ENCODE results near the gene CRYBG3.

Gene CRYBG3

GRCh38 chr3:97839944-97840343 is 18.1 kb downstream of the CRYBG3 start:
- FAIRE-seq, result no peak

GRCh38 chr3:97841304-97841703 is 19.5 kb downstream of the CRYBG3 start:
- FAIRE-seq, result no peak

- no peak for FAIRE-seq
Measured at GRCh38 chr3:97841956-97842355, 20.1 kb downstream of the CRYBG3 start.

DNA sequence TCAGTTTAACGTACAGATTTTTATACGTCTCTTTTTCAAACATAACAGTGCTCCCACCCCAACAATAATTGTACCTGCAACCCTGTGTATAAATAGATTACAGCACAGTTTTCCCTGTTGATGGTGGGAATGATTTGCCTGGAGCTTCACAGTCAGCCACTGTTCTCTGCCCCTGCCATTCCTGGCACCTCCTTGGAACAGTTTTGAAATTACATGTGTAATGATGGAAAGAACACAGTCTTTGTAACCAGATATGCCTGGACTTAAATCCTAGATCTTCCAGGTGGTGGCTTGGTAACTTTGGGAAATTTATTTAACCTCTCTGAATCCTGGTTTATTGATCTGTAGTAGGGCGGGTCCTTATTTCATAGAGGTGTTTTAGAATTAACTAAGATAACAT is 27.0 kb downstream of the CRYBG3 start:
- FAIRE-seq, result no peak

- FAIRE-seq, result no peak
Measured at GRCh38 chr3:97857401-97857800, 35.6 kb downstream of the CRYBG3 start.

GRCh38 chr3:97860364-97860763 is 38.6 kb downstream of the CRYBG3 start:
- FAIRE-seq, result no peak

GRCh38 chr3:97862582-97862981 is 40.8 kb downstream of the CRYBG3 start:
- no peak for FAIRE-seq

DNA sequence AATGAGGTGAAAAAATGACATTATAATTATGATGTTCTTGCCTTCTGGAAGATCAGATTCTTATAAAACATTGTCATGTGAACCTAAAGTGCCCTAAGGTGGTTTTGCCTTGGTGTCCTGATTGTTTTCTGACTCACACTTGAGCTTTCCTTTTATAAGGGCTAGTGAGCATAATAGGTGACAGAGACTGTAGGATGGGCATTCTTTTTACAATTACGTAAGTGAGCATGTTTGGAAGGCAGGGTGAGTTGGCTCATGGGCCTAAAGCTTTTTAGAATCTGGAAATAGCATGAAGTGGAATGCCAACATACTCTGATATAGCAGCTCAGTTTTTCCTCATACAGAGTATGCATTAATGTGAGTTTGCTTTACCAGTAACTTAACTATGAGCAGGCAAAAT is 41.2 kb downstream of the CRYBG3 start:
- no peak for FAIRE-seq

DNA sequence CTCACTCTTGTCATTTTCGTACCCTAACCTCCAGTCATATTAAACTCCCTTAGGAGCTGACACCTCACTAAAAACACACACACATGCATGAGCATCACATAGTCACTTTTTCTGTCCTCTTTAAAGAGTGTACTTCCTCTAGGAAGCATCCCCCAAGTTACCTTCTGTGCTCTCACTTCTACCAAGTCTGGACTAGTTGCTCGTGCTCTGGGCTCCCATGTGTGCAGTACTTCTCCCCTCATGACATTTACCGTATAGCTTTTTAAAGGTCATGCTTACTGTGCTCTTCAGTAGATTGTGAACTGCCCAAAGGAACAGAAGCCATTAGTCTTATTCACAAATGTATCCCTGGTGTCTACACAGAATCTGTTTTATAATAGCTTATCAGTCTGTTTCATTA is 42.0 kb downstream of the CRYBG3 start:
- FAIRE-seq, result no peak

DNA sequence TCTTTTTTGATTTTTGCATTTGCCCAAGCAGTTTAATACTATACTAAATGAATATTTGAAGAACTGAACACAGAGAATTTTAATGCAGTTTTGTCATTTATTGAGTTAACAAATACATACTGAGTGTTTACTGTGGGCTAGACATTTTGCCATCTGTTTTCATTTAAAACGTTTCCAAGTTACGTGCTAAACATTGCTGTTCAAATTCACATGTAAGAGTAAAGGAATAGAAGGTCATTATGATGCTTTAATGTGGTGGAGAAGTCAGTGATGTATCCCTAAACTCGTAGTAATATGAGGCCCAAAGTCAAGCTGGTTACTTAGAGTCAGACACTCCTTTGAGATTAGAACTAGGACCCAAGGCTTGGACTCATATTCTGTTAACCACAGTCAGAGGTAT is 49.4 kb downstream of the CRYBG3 start:
- no peak for FAIRE-seq

DNA sequence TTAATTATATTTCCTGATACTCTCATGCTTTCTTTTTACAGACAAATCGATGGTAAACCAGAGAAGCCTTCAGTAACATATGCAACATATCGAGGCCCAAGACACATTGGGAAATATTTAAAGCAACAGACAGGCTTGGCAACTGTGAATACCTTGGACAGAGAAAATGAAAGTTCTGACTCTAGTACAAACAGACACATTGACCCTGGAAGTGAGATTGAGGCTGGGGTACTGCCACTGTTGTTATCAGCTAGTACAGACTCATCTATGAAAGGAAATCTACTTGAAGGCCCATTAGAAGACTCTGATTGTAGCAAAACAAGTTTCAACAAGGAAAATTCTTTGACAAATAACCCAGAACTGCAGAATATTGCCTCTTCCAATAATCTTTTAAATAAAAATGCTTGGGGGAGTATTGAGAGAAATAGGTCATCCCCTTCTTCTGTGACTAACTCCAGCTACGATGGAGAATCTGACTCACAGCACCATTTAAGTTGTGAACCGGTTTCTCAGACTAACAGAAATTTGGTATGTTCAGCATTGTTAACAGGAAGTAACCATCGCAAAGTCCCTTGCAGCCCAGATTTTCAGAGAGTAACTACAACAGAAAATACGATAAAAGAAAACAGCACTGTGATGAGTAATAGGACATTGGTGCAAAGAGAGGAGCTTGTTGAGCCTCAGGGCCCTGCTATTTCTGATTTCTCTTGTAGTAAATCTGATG is 50.2 kb downstream of the CRYBG3 start:
- no peak for FAIRE-seq

DNA sequence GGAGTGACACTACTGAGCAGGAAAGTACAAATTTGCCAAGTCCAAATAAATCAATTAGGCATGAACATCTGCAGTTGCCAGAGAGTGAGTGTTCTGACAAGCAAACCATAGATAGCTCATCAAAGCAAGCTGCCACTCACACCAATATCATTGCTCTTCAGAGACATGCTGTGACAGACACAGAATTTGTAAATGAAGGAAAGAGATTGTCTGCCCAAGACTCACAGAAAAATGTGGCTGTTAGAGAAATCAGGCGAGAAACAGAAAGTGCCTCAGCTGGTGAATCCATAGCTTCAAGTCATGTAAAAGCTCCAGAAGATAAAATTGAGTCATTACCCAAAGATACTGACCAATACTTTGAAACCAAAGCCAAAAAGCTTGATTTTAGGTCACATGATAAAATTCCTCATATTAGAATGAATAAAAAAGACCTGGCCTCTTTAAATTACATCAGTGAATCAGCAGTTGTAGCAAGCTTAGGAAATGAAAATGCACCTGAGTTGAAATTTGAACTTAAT is 50.8 kb downstream of the CRYBG3 start:
- FAIRE-seq, result no peak

DNA sequence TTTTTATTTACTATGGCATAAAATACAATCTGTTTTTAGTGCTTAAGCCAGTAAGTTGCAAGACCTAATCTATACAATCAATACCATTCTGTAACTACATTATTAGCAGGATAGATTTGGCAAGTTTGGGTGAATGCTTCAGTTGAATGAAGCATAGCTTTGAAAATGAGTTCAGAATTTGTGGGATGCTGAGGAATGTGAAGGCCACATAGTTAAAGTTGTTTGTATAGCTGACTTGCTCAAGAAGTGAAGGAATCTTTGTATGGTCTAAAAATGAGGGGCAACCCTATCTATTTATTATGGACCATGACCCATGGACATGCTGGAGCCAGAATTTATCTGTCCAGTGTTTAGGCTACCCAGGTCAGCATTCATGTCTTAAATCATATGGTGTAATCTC is 58.5 kb downstream of the CRYBG3 start:
- FAIRE-seq, result no peak

GRCh38 chr3:97882975-97883598 is 61.3 kb downstream of the CRYBG3 start:
- FAIRE-seq, result no peak

DNA sequence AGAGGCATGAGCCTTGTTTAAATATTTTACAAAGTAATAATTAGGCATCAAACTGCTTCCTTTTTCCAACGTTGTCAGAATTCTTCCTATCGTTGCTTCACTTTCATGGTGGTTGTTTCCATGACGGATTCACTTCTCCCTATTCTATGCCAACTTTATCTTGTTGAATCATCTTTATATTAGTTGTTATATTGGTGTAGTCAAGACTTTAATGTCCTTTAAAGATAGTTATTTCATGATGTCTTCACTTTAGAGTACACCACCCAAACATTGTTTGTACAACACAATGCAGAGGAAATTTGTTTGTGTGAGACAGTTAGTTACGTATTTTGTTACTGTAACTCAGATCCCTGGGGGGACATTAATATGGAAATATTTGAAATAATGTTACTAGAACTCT is 61.9 kb downstream of the CRYBG3 start:
- no peak for FAIRE-seq

DNA sequence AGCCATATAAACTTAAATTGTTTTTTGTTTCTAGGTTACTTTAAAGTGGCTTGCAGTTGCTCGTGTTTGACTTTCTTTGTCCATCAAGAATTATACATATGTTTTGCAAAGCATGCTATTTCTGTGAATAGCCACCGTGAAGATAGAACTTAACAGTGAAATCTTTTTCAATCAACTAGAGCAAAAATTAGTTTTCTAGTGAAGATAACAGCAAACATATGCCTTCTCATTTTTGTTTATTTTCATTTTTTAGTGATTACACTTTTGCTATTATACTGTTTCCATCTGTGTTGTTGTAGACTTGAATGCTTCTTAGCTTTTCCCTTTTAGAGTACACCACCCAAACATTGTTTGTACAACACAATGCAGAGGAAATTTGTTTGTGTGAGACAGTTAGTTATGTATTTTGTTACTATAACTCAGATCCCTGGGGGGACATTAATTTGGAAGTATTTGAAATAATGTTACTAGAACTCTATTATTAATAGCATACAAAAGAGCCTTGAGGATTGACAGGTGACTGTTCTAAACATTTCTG is 62.8 kb downstream of the CRYBG3 start:
- no peak for FAIRE-seq

DNA sequence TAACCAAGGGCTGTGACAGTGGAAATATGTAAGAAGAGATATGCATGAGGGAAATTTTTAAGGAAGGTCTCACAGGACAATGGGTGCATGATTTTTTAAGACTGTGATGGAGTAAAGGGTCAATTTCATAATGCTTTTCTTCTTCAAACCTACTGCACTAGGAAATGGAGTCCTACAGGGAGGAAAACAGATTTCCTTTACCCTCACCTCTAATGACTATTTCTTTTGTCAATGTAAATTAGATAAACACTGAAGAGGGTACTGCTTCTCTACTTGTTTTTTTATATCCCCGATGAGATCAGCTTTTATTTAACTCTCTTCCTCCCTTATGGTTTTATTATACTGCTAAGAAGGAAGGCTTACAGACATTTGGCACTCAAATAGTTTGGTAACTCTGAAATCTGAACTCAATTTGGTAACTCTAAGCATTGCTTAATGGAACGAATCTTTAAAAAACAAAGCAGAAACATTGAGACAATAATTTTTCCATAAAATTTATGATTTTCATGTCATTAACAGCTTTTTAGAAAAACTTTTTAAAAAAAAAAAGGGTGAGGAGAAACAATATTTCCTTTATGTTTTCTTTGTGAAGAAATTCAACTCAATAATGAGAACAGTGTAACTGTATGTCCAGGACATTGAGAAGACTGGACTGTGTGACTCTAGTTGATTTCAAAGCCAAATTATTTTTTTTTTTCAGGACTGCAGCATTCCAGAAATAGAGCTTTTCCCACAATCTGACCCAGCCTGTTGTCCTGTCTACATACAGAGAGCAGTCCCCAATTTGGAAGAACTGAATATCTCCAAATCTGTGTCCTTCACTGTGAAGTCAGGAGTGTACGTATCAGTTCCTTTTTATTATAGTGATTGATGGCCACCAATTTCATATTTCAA is 64.4 kb downstream of the CRYBG3 start:
- no peak for FAIRE-seq

GRCh38 chr3:97889814-97890213 is 68.0 kb downstream of the CRYBG3 start:
- FAIRE-seq, result no peak

GRCh38 chr3:97892852-97893251 is 71.0 kb downstream of the CRYBG3 start:
- FAIRE-seq, result no peak

DNA sequence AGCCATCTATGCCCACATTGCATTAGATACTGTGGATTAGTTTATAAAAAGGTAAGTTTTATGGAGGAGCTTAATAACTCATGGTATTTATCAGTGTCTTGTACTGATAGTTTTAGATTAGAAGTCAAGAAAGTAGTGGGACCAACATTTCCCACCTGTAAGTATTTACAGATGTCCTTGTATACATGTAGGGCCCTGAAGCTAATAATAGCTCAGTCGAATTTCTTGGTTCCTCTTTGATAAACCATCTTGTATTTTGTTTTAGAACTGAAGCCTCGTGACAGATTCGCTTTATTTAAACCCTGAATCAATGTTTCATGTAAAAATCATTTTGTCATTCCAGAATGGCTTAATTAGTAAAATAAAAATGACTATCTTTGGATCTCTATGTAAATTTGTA is 73.4 kb downstream of the CRYBG3 start:
- no peak for FAIRE-seq

DNA sequence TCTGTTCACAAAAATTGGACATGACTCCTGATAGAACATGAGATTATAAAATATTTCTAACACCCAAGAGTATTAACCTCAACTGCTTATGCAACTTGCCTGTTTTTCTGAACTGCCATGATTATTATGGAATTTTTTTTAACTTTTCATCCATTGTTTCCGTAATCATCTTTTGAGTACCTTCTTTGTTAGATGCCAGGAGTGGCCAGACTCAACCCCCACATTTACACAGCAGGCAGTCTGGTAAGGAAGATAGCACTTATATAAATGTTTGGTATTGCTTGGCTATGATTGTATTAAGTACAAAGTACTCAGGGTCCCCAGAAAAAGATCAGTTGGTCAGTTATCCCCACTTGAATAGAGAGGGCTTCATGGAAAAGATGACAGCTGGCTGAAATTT is 74.3 kb downstream of the CRYBG3 start:
- no peak for FAIRE-seq

DNA sequence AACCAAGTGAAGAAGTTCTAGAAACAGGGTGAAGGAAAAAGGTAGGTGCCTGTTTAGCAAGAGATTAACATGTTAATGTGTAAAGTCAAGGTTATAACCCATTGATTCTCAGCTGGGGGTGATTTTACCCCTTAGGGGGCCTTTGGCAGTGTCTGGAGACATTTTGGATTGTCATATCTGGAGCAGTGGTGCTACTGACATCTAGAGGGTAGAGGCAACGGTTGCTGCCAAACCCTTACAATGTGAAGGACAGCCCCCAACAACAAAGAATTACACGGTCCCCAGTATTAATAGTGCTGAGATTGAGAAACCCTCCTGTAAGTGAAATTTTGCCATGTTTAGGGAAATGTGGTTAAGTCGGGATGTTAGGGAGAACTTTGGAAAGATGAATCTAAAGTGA is 74.7 kb downstream of the CRYBG3 start:
- FAIRE-seq, result no peak

DNA sequence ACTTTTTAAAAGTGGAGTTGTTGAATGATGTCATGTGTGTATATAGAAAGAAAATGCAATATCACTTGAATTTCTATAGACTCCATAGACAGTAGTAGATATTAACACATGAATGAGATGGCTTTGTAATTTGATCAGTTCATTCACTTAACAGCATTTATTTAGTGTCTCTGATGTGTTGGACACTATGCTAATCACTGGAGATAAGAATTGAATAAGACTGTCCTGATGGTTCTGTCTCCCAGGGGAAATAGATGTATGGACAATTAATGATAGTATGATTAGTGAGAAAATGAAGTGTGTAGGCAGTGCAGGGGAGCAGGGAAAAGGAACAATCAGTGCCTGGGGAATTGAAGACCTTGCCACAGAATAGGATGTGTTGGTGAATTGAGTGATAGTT is 77.5 kb downstream of the CRYBG3 start:
- no peak for FAIRE-seq
